DND-41 (cell line): ENCODE measurements around the gene ADCYAP1.

ENCODE experiments used
- ATAC-seq: fragments of 200-7000 bp; cut with Tn5 transposase; 3 replicates; pipeline ENCODE4 v1.9.1; 2021; ENCODE audit warnings: low read depth; ENCODE audit not compliant: insufficient read depth
- DNase-seq: peaks from one replicate; pipeline ENCODE4 v3.0.0-alpha.2; 2020
- H2AFZ ChIP-seq: 2 replicates; pipeline ENCODE4 v1.6.0; 2012; ENCODE audit warnings: low read depth, low read length
- H3K27ac ChIP-seq: 2 replicates; pipeline ENCODE4 v1.5.1; 2012; ENCODE audit warnings: low read length, inconsistent platforms
- H3K27me3 ChIP-seq: fragments of 200-600 bp; sonication (generic); 2 replicates; pipeline ENCODE4 v1.6.0; 2012; ENCODE audit warnings: low read length, mild to moderate bottlenecking, inconsistent platforms; ENCODE audit not compliant: insufficient read depth, poor library complexity
- H3K36me3 ChIP-seq: 2 replicates; pipeline ENCODE4 v1.5.1; 2012; ENCODE audit warnings: low read length, inconsistent platforms; ENCODE audit not compliant: insufficient read depth
- H3K4me1 ChIP-seq: 2 replicates; pipeline ENCODE4 v1.5.1; 2012; ENCODE audit warnings: mild to moderate bottlenecking, low read length; ENCODE audit not compliant: insufficient read depth
- H3K4me2 ChIP-seq: 2 replicates; pipeline ENCODE4 v1.6.0; 2012; ENCODE audit warnings: mild to moderate bottlenecking, moderate library complexity, low read length, inconsistent platforms; ENCODE audit not compliant: insufficient read depth
- H3K4me3 ChIP-seq, 2 experiments: fragments of 200-600 bp in 1 of 2; shearing (Covaris generic) in 1 of 2; 2 replicates each; pipeline ENCODE4 v1.5.1; 2012 to 2016; ENCODE audit warnings: inconsistent platforms in 2 of 2, low read length in 2 of 2, mild to moderate bottlenecking in 2 of 2, low read depth in 1 of 2, moderate library complexity in 1 of 2
- H3K79me2 ChIP-seq: 2 replicates; pipeline ENCODE4 v1.6.0; 2012; ENCODE audit warnings: low read length, inconsistent platforms; ENCODE audit not compliant: insufficient read depth
- H3K9ac ChIP-seq: 2 replicates; pipeline ENCODE4 v1.6.0; 2012; ENCODE audit warnings: low read depth, mild to moderate bottlenecking, inconsistent platforms, low read length, moderate library complexity
- H3K9me3 ChIP-seq: 2 replicates; pipeline ENCODE4 v1.5.1; 2012; ENCODE audit warnings: low read length, moderate library complexity, mild to moderate bottlenecking, inconsistent platforms; ENCODE audit not compliant: insufficient read depth, severe bottlenecking
- H4K20me1 ChIP-seq: 2 replicates; pipeline ENCODE4 v1.6.0; 2012; ENCODE audit warnings: low read length; ENCODE audit not compliant: insufficient read depth
- CTCF ChIP-seq: IDR thresholded peaks from 2 replicates; pipeline ENCODE4 v1.5.1; 2012; ENCODE audit warnings: borderline replicate concordance, low read length, moderate library complexity, mild to moderate bottlenecking; ENCODE audit not compliant: poor library complexity, severe bottlenecking; ENCODE audit errors: extremely low read depth
- EZH2 ChIP-seq: IDR thresholded peaks from 3 replicates; pipeline ENCODE4 v1.6.1; 2012; ENCODE audit warnings: borderline replicate concordance, low read depth, mild to moderate bottlenecking, moderate library complexity, low read length, inconsistent platforms; ENCODE audit not compliant: severe bottlenecking

ADCYAP1 gene

GRCh38 chr18:939166-939565 is 34.5 kb downstream of the ADCYAP1 start:
- Histone ChIP-seq H4K20me1 (no peaks in the 10 kb centered on the region), H3K27ac (no peak overlapping the region), H3K4me1 (no peaks in the 10 kb centered on the region), H3K27me3 (no peaks in the 10 kb centered on the region), H3K36me3 (no peaks in the 10 kb centered on the region), H3K9me3 (no peaks in the 10 kb centered on the region), H3K4me3 (no peak overlapping the region), H3K9ac (no peak overlapping the region), H3K79me2 (no peaks in the 10 kb centered on the region), H3K4me2 (no peak overlapping the region), H2AFZ (no peak overlapping the region)
- no peak for TF ChIP-seq EZH2
- DNase-seq (no peak), ATAC-seq (no peak)

DNA sequence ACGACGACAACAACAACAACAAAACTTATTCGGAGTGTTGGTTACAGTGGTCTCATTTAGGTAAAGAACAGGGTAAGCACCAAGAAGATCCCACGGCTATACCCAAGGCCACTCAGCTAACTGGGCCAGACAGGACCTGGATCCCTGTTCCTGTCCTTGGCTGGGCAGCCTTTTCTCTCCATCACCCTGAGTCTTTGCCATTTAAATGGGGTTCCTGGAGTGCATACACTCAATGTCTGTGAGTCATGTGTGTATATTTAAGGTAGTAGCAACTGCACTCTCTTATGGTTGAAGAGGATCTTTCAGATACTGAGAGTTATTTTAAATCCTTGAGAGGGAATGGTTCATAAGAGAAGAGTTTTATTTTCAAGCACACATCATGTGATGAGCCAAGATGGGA is 35.3 kb downstream of the ADCYAP1 start:
- Histone ChIP-seq H3K36me3 (no peaks in the 10 kb centered on the region), H3K4me1 (no peaks in the 10 kb centered on the region), H3K27ac (no peak overlapping the region), H3K4me3 (no peak overlapping the region), H3K79me2 (no peaks in the 10 kb centered on the region), H3K9me3 (no peaks in the 10 kb centered on the region), H3K27me3 (no peaks in the 10 kb centered on the region), H3K4me2 (no peak overlapping the region), H4K20me1 (no peaks in the 10 kb centered on the region), H3K9ac (no peak overlapping the region), H2AFZ (no peak overlapping the region)
- DNase-seq (no peak), ATAC-seq (no peak)
- TF ChIP-seq EZH2 (no peak), CTCF (no peak)

DNA sequence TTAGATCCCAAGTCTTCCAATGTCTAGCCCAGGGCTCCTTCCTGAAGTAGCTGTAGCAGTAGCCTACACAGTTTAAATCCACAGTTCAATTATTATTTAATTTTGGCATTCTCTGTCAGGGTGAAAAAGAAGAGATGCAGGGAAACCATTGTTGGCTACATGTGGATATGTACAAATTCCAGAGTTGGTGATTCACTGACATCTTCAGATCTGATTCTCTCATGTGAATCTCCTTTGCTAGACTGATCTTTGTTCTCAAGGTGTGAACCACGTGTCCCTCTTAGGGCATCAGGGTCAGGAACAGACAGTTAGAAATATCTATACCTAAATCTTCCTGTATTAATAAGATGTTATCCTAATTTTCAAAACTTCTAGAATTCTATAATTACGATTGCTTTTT is 36.7 kb downstream of the ADCYAP1 start:
- Histone ChIP-seq H2AFZ (no peak overlapping the region), H3K27me3 (no peaks in the 10 kb centered on the region), H3K79me2 (no peaks in the 10 kb centered on the region), H3K4me1 (no peaks in the 10 kb centered on the region), H3K36me3 (no peaks in the 10 kb centered on the region), H3K4me2 (no peak overlapping the region), H3K4me3 (no peak overlapping the region), H3K9me3 (no peaks in the 10 kb centered on the region), H4K20me1 (no peaks in the 10 kb centered on the region), H3K9ac (no peak overlapping the region), H3K27ac (no peak overlapping the region)
- TF ChIP-seq EZH2: no peak
- TF ChIP-seq CTCF: no peak
- ATAC-seq: no peak
- DNase-seq: no peak

GRCh38 chr18:944440-944839 is 39.8 kb downstream of the ADCYAP1 start:
- no peak overlapping the region for H3K4me3 ChIP-seq
- H3K79me2 ChIP-seq: no peaks in the 10 kb centered on the region
- no peak overlapping the region for H3K9ac ChIP-seq
- H3K27me3 ChIP-seq: no peaks in the 10 kb centered on the region
- no peak overlapping the region for H3K27ac ChIP-seq
- no peaks in the 10 kb centered on the region for H3K36me3 ChIP-seq
- H4K20me1 ChIP-seq: no peaks in the 10 kb centered on the region
- no peaks in the 10 kb centered on the region for H3K4me1 ChIP-seq
- TF ChIP-seq EZH2 (no peak), CTCF (no peak)
- no peak overlapping the region for H3K4me2 ChIP-seq
- H2AFZ ChIP-seq: no peak overlapping the region
- H3K9me3 ChIP-seq: no peaks in the 10 kb centered on the region
- ATAC-seq (no peak), DNase-seq (no peak)
